Measurements from ENCODE around the gene CSH2. TPM values are rescaled to one million over a fixed set of nuclear protein-coding genes. Genes with fewer than 3 reads are reported as not detected.
A peak's percentile ranks its signal among the peaks of the same experiment; 100 is the strongest.
"Not testable (repeated sequence)": the region's sequence is repeated elsewhere in the genome, so short reads cannot be mapped to it uniquely, and the experiment has no call there.

Gene CSH2
- total and polyA plus RNA-seq, 12 donors = not detected

GRCh38 chr17:63869491-63870291 lies 3.8 kb downstream of the CSH2 start:
- WGBS, 2 donors = 51 to 57% methylated on average over 9 of the region's 9 CpGs
- H3K9me3 ChIP-seq; H3K4me1 ChIP-seq; H3K27ac ChIP-seq; intact Hi-C loops (cut with DNase I); H3K4me3 ChIP-seq; ATAC-seq; H3K36me3 ChIP-seq; DNase-seq; H3K27me3 ChIP-seq: not testable (repeated sequence)
- TF ChIP-seq, protein P1, sequence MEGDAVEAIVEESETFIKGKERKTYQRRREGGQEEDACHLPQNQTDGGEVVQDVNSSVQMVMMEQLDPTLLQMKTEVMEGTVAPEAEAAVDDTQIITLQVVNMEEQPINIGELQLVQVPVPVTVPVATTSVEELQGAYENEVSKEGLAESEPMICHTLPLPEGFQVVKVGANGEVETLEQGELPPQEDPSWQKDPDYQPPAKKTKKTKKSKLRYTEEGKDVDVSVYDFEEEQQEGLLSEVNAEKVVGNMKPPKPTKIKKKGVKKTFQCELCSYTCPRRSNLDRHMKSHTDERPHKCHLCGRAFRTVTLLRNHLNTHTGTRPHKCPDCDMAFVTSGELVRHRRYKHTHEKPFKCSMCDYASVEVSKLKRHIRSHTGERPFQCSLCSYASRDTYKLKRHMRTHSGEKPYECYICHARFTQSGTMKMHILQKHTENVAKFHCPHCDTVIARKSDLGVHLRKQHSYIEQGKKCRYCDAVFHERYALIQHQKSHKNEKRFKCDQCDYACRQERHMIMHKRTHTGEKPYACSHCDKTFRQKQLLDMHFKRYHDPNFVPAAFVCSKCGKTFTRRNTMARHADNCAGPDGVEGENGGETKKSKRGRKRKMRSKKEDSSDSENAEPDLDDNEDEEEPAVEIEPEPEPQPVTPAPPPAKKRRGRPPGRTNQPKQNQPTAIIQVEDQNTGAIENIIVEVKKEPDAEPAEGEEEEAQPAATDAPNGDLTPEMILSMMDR (IDR thresholded peaks at IDR 0.05) = peak in 2 of 9 donors; percentile 6 to 13

DNA sequence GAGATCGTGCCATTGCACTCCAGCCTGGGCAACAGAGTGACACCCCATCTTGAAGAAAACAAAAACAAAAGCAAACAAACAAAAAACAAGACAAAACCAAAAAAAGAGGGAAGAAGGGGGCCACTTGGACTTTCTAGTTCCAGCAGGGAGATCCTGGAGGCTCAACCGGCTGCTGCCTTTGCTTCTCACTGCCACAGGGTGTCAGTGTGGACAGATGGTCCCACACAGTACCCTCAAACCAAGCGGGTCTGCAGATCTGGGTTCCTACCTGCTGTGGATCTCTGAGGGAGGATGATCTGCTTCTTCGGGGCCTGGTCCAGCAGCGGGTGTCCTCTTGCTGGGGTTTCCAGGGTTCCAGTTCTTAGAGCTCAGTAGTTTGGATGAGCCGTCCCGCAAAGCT lies 6.9 kb downstream of the CSH2 start:
- intact Hi-C loops (cut with DNase I); DNase-seq; H3K4me3 ChIP-seq; H3K9me3 ChIP-seq; H3K27ac ChIP-seq; H3K36me3 ChIP-seq; H3K4me1 ChIP-seq; H3K27me3 ChIP-seq: not testable (repeated sequence)
- ATAC-seq = peak in 3 of 8 donors; percentile 36 to 50 (median 44)
- 72 to 81% methylated on average over 7 of the region's 7 CpGs for WGBS, 2 donors

GRCh38 chr17:63859257-63859656 lies 14.2 kb downstream of the CSH2 start:
- TF ChIP-seq, protein P1 (IDR thresholded peaks at IDR 0.05) = no peak
- Histone ChIP-seq H3K27ac (no peak overlapping the region), H3K36me3 (no peaks in the 10 kb centered on the region), H3K4me1 (no peaks in the 10 kb centered on the region), H3K27me3 (no peaks in the 10 kb centered on the region), H3K9me3 (no peaks in the 10 kb centered on the region), H3K4me3 (no peak overlapping the region)
- DNase-seq = no peak
- intact Hi-C loops (cut with DNase I) = no loop called here
- 85 to 90% methylated on average over 3 of the region's 3 CpGs for WGBS, 2 donors
- ATAC-seq = no peak

GRCh38 chr17:63856425-63856824 lies 17.1 kb downstream of the CSH2 start:
- H3K4me1 ChIP-seq; H3K27ac ChIP-seq; H3K36me3 ChIP-seq; ATAC-seq; intact Hi-C loops (cut with DNase I); H3K4me3 ChIP-seq; H3K27me3 ChIP-seq; H3K9me3 ChIP-seq; DNase-seq: not testable (repeated sequence)
- WGBS, 2 donors = 91 to 93% methylated on average over 8 of the region's 8 CpGs

DNA sequence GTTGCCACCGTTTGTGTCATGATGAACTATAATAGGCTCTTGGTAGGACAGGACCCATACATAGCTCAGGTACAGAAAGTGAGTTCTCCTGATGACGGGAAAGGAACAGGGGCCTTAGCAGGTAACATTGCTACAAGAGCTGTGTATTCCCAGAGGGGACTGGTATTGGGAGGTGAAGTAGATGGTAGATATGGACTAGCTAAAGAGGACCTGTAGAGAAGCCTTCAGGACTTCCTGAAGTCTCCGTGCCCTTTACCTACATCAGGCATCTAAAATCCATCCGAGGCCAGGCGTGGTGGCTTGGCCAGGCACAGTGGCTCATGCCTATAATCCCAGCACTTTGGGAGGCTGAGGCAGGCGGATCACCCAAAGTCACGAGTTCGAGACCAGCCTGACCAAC lies 18.3 kb downstream of the CSH2 start:
- Histone ChIP-seq H3K27me3 (no peaks in the 10 kb centered on the region), H3K36me3 (no peaks in the 10 kb centered on the region), H3K4me3 (no peak overlapping the region), H3K9me3 (no peaks in the 10 kb centered on the region), H3K4me1 (no peaks in the 10 kb centered on the region), H3K27ac (no peak overlapping the region)
- TF ChIP-seq, protein P1 (IDR thresholded peaks at IDR 0.05) = no peak
- ATAC-seq = no peak
- DNase-seq = no peak
- WGBS, 2 donors = 89% methylated on average over 8 of the region's 8 CpGs
- intact Hi-C loops (cut with DNase I) = no loop called here
